Astrocyte (in vitro differentiated cells and primary cell): ENCODE results near the gene TEC.

ENCODE experiments used
- EZH2 ChIP-seq: IDR thresholded peaks from 2 replicates; pipeline ENCODE4 v1.6.1; 2012; ENCODE audit warnings: mild to moderate bottlenecking, low read length, inconsistent platforms; ENCODE audit not compliant: insufficient read depth
- TF ChIP-seq, protein P1 (sequence below): IDR thresholded peaks from 2 replicates; pipeline ENCODE4 v1.5.1; 2011; ENCODE audit warnings: low read depth, mild to moderate bottlenecking, inconsistent platforms, low read length, moderate library complexity; ENCODE audit not compliant: insufficient read depth

DNA sequence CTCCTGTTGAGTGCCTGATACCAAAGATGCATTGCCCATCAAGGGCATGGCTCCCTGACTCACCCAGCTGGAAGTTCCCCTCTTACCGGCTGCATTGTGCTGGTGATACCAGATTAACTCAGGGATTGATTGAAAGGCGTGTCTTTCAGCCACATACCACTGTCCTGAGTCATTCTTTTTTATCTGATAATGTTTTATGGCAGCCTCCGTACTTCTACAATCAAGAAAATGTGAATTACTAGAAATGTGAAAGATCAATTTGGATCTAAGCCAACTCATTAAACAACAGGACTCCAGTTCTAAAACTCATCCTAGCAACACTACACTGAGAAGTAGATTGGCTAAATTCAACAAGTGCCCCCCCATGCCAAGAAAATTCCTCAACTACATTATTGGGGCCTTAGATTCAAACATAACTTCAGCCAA is 175.6 kb downstream of the TEC start:
- TF ChIP-seq EZH2: no peak
- TF ChIP-seq, protein P1, sequence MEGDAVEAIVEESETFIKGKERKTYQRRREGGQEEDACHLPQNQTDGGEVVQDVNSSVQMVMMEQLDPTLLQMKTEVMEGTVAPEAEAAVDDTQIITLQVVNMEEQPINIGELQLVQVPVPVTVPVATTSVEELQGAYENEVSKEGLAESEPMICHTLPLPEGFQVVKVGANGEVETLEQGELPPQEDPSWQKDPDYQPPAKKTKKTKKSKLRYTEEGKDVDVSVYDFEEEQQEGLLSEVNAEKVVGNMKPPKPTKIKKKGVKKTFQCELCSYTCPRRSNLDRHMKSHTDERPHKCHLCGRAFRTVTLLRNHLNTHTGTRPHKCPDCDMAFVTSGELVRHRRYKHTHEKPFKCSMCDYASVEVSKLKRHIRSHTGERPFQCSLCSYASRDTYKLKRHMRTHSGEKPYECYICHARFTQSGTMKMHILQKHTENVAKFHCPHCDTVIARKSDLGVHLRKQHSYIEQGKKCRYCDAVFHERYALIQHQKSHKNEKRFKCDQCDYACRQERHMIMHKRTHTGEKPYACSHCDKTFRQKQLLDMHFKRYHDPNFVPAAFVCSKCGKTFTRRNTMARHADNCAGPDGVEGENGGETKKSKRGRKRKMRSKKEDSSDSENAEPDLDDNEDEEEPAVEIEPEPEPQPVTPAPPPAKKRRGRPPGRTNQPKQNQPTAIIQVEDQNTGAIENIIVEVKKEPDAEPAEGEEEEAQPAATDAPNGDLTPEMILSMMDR: no peak
